Stomach (tissue), 9 donors: ENCODE measurements around the gene TMOD3. TPM values are rescaled to one million over a fixed set of nuclear protein-coding genes. Genes with fewer than 3 reads are reported as not detected.
"Not testable (repeated sequence)": the region's sequence is repeated elsewhere in the genome, so short reads cannot be mapped to it uniquely, and the experiment has no call there.

Experiments
- DNase-seq, 2 donors: peaks; one replicate each; pipeline versions ENCODE4 v3.0.0 to v3.0.0-alpha.2; 2013 to 2019
- H3K27ac ChIP-seq, 5 donors: fragments of 200-600 bp in 4 of 5; sonication (generic) in 4 of 5; one replicate each; pipeline ENCODE4 v1.5.1; 2013 to 2019; ENCODE audit warnings: mild to moderate bottlenecking in 1 of 5, moderate library complexity in 1 of 5
- H3K27me3 ChIP-seq, 3 donors: fragments of 200-600 bp; sonication (generic); one replicate each; pipeline ENCODE4 v1.5.1; 2017 to 2019; ENCODE audit warnings: mixed run types in 1 of 3
- H3K36me3 ChIP-seq, 4 donors: fragments of 200-600 bp; sonication (generic); 1 replicate in 3 of 4; 2 replicates in 1 of 4; pipeline ENCODE4 v1.5.1; 2016 to 2019
- H3K4me1 ChIP-seq, 4 donors: fragments of 200-600 bp; sonication (generic); one replicate each; pipeline ENCODE4 v1.5.1; 2016 to 2019
- H3K4me3 ChIP-seq, 4 donors: fragments of 200-600 bp; sonication (generic) in 3 of 4; one replicate each; pipeline ENCODE4 v1.5.1; 2016 to 2019; ENCODE audit warnings: mild to moderate bottlenecking in 1 of 4
- H3K9me3 ChIP-seq, 4 donors: fragments of 200-600 bp; sonication (generic); one replicate each; pipeline ENCODE4 v1.5.1; 2016 to 2019
- EP300 ChIP-seq: sonication (generic); formaldehyde crosslinking; IDR thresholded peaks from one replicate; pipeline ENCODE4 v1.6.1; 2017; ENCODE audit warnings: antibody characterized with exemption
- POLR2A ChIP-seq, 4 donors: fragments of 450-650 bp; IDR thresholded peaks; one replicate each; pipeline ENCODE4 v1.6.1; 2016; ENCODE audit warnings: antibody characterized with exemption in 4 of 4, control low read depth in 2 of 4, mild to moderate bottlenecking in 1 of 4, moderate library complexity in 1 of 4
- POLR2AphosphoS5 ChIP-seq, 3 donors: sonication (generic); formaldehyde crosslinking; IDR thresholded peaks; one replicate each; pipeline ENCODE4 v1.6.1; 2016; ENCODE audit warnings: antibody characterized with exemption in 3 of 3
- WGBS, 5 donors: extraction: QIAGEN DNeasy Blood & Tissue Kit in 3 of 5; methylation state at CpG; one replicate each; pipeline versions ENCODE4 v1.1.5 to v1.1.7; 2013 to 2018; 5-methylcytosine and 5-hydroxymethylcytosine counted together
- intact Hi-C: fragments of 100-400 bp; cut with DNase I; formaldehyde crosslinking; loops from one replicate; pipeline ENCODE4 v1.15.1; 2023; ENCODE audit warnings: low total_unique reads
- polyA plus RNA-seq, 3 donors: library from polyadenylated mRNA; stranded (reverse); fragments of 200-250 nt; gene quantifications; one replicate each; pipeline ENCODE4 v1.2.3, GENCODE V29; 2013
- total RNA-seq, 5 donors: library from RNA; depleted of rRNA; stranded (reverse); fragments of >200 nt; gene quantifications; one replicate each; pipeline versions ENCODE4 v1.1.0 to v1.2.3, GENCODE V29; 2014 to 2016
- TF ChIP-seq, protein P1 (sequence below), 7 experiments: fragments of 450-650 bp in 4 of 7; fragments of 200-600 bp in 3 of 7; sonication (generic) in 3 of 7; IDR thresholded peaks; one replicate each; pipeline ENCODE4 v1.5.1; 2016 to 2019; ENCODE audit warnings: antibody characterized with exemption in 7 of 7, control low read depth in 2 of 7, mild to moderate bottlenecking in 1 of 7
- donor health status: healthy with polysubstance abuse.
- donor health status: Bipolar disorder and iron deficiency.
- donor health status: healthy.

Gene TMOD3
- total and polyA plus RNA-seq, 8 donors, result 10.1 to 64.3 (median 15.2) TPM

GRCh38 chr15:51883271-51883837 lies 53.9 kb downstream of the TMOD3 start:
- no peak for DNase-seq
- H3K9me3 ChIP-seq, result no peaks in the 10 kb centered on the region
- 69 to 90% (median 84%) methylated on average over 2 of the region's 2 CpGs for WGBS, 5 donors
- H3K4me3 ChIP-seq, result no peak overlapping the region
- intact Hi-C loops, result no loop called here
- no peak overlapping the region for H3K27ac ChIP-seq
- peaks cover 0 to 21% (median 3%) of the 10 kb centered on the region in 4 donors for H3K36me3 ChIP-seq
- TF ChIP-seq POLR2A (IDR thresholded peaks at IDR 0.05), result no peak
- TF ChIP-seq, protein P1, sequence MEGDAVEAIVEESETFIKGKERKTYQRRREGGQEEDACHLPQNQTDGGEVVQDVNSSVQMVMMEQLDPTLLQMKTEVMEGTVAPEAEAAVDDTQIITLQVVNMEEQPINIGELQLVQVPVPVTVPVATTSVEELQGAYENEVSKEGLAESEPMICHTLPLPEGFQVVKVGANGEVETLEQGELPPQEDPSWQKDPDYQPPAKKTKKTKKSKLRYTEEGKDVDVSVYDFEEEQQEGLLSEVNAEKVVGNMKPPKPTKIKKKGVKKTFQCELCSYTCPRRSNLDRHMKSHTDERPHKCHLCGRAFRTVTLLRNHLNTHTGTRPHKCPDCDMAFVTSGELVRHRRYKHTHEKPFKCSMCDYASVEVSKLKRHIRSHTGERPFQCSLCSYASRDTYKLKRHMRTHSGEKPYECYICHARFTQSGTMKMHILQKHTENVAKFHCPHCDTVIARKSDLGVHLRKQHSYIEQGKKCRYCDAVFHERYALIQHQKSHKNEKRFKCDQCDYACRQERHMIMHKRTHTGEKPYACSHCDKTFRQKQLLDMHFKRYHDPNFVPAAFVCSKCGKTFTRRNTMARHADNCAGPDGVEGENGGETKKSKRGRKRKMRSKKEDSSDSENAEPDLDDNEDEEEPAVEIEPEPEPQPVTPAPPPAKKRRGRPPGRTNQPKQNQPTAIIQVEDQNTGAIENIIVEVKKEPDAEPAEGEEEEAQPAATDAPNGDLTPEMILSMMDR (IDR thresholded peaks at IDR 0.05), result no peak
- no peak for TF ChIP-seq POLR2AphosphoS5 (IDR thresholded peaks at IDR 0.05)
- TF ChIP-seq EP300, result no peak
- peaks cover 10 to 57% (median 20%) of the 10 kb centered on the region in 4 donors for H3K4me1 ChIP-seq
- H3K27me3 ChIP-seq, result no peaks in the 10 kb centered on the region

- intact Hi-C loops, result no loop called here
- TF ChIP-seq EP300, result no peak
- TF ChIP-seq, protein P1 (IDR thresholded peaks at IDR 0.05), result no peak
- TF ChIP-seq POLR2A (IDR thresholded peaks at IDR 0.05), result no peak
- TF ChIP-seq POLR2AphosphoS5 (IDR thresholded peaks at IDR 0.05), result no peak
- peaks cover 4 to 51% (median 15%) of the 10 kb centered on the region in 4 donors for H3K4me1 ChIP-seq
Observed at GRCh38 chr15:51884041-51884440, 54.6 kb downstream of the TMOD3 start.

GRCh38 chr15:51884517-51885236 lies 55.2 kb downstream of the TMOD3 start:
- intact Hi-C loops, result no loop called here
- H3K4me1 ChIP-seq, result peaks cover 0 to 45% (median 13%) of the 10 kb centered on the region in 4 donors
- TF ChIP-seq EP300 (no peak), POLR2AphosphoS5 (IDR thresholded peaks at IDR 0.05) (no peak), POLR2A (IDR thresholded peaks at IDR 0.05) (no peak)
- TF ChIP-seq, protein P1 (IDR thresholded peaks at IDR 0.05), result no peak
- no peaks in the 10 kb centered on the region for H3K27me3 ChIP-seq
- no peak for DNase-seq
- H3K36me3 ChIP-seq, result peaks cover 0 to 21% (median 9%) of the 10 kb centered on the region in 4 donors
- H3K9me3 ChIP-seq, result no peaks in the 10 kb centered on the region
- H3K4me3 ChIP-seq, result no peak overlapping the region
- no peak overlapping the region for H3K27ac ChIP-seq

More at GRCh38 chr15:51884041-51884440, 54.6 kb downstream of the TMOD3 start:
- H3K36me3 ChIP-seq, result peaks cover 0 to 21% (median 3%) of the 10 kb centered on the region in 4 donors
- WGBS, 5 donors, result 86 to 100% (median 93%) methylated on average over 1 of the region's 1 CpG
- no peak overlapping the region for H3K4me3 ChIP-seq
- no peaks in the 10 kb centered on the region for H3K9me3 ChIP-seq
- no peaks in the 10 kb centered on the region for H3K27me3 ChIP-seq
- no peak overlapping the region for H3K27ac ChIP-seq
- no peak for DNase-seq

- H3K36me3 ChIP-seq, result peaks cover 0 to 25% (median 19%) of the 10 kb centered on the region in 4 donors
- H3K4me3 ChIP-seq, H3K9me3 ChIP-seq, intact Hi-C loops, H3K27ac ChIP-seq, H3K27me3 ChIP-seq, DNase-seq: not testable (repeated sequence)
- peaks cover 0 to 36% (median 13%) of the 10 kb centered on the region in 4 donors for H3K4me1 ChIP-seq
- WGBS, 5 donors, result 95 to 99% (median 97%) methylated on average over 19 to 32 of the region's 32 CpGs
Observed at GRCh38 chr15:51885758-51886157, 56.3 kb downstream of the TMOD3 start.
